HG02938 (cell line): Measurements from ENCODE around the gene CTRB1.

ENCODE experiments used
- ATAC-seq: cut with Tn5 transposase; IDR thresholded peaks from one replicate; pipeline ENCODE4 v1.9.1; 2021; ENCODE audit warnings: mild to moderate bottlenecking, moderate library complexity; ENCODE audit not compliant: unreplicated experiment

The CTRB1 gene

DNA sequence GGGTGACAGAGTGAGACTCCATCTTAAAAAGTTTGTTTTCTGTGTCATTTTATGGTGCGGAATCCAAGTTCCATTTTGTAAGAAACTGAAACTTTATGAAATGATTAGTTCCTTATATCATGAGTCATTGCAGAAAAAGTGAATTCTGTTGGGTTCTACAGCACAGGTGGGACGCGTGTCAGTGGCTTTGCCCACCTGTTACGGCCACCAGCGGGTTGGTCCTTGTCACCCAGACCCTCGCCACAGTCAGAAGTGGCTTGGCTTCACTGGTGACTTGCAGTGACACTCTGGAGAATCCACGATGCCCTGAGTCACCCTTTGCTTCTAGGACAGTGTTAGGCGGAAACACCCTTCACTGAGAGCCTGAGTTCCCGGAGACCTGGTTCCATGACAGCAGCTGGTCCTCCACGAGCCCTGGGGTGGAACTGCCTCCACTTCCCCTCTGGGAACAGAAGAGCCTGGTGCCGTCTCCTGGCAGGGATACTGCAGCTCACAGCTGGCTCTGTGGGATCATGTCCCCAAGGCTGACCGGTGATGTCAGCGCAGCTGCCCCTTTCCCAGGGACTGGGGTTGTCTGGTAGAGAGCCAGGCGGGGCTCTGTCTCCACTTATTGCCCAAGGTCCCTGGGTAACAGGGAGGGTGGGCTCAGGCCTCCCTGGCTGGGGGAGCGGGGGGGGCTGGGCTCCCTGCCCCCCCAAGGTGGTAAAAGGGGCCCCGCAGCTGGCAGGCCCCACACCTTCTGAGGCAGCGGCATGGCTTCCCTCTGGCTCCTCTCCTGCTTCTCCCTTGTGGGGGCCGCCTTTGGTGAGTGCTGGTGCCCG is at the start of gene CTRB1:
TSS of gene CTRB1 (plus strand) at position 733 of the 821 bp plus-strand sequence. CDS start at position 753, 20 bp downstream.
- peak; percentile 83 for ATAC-seq

DNA sequence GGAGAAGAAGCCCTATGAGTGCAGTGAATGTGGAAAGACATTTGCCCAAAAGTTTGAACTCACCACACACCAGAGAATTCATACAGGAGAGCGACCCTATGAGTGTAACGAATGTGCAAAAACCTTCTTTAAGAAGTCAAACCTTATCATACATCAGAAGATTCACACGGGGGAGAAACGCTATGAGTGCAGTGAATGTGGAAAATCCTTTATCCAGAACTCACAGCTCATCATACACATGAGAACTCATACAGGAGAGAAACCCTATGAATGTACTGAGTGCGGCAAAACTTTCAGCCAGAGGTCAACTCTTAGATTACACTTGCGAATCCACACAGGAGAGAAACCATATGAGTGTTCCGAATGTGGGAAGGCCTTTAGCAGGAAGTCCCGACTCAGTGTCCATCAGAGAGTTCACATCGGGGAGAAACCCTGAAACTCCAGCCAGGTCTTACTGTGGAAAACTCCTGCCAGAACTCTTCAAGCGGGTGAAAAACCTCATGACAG is 48.8 kb upstream of the CTRB1 start:
- ATAC-seq: no peak

DNA sequence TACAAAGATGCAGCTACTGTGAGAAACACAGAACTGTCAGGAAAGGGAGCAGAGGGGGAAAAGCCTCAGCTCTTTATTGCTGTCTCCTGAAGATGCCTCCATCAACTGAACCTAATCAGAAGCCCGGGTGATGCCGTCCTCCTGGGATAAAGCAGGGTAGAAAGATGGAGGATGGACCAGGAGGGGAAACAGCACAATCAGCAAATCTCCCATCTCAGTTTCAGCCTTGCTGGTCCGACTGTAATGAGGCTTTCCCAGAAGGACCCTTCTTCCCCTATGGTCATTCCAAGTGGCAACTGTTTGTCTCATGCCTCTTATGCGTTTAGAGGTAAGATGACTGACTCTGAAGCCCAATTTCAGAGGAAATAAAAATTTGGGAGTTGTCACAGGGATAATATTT is 46.2 kb upstream of the CTRB1 start:
- ATAC-seq: no peak

DNA sequence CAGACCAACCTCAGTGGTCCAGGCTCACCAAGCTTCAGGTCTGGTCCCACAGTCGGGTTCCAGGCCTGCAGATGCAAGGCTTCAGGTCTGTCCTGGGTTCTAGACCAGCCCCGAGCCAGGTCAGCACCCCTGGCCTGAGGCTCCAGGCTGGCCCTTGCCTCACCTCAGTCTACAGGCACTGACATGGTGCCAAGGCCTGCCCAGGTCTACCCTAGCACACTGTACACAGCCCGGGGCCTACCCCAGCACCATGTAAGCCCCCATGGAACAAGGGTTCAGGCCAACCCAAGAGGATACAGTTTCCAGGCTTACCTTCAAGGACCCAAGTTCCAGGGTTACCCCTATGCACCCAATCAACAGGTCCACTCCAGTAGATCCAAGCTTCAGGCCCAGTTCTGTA is 43.7 kb upstream of the CTRB1 start:
- no peak for ATAC-seq

DNA sequence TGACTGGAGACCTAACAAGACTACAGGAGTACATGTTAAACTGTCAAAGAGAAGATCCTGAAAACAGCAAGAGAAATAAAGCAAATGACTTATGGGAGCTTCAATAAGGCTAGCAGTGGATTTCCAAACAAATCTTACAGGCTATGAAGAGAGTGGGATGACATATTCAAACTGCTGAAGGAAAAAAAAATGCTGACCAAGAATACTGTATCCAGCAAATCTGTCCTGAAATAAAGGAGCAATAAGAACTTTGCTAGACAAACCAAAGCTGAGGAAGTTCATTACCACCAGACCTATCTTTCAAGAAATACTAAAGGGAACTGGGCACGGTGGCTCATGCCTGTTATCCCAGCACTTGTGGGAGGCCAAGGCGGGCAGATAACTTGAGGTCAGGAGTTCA is 41.9 kb upstream of the CTRB1 start:
- ATAC-seq: no peak

DNA sequence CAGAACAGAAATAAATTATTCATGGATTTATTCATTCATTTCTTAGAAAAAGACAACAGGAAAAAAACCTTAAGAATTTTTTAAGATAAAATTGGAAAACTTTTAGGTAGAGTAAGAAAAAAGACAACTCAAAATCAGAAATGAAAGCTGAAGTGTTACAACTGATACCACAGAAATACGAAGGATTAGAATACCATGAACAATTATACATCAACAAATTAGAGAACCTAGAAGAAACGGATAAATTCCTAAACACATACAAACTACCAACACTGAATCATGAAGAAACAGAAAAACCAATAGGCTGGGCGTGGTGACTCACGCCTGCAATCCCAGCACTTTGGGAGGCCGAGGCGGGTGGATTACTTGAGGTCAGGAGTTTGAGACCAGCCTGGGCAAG is 39.6 kb upstream of the CTRB1 start:
- no peak for ATAC-seq

DNA sequence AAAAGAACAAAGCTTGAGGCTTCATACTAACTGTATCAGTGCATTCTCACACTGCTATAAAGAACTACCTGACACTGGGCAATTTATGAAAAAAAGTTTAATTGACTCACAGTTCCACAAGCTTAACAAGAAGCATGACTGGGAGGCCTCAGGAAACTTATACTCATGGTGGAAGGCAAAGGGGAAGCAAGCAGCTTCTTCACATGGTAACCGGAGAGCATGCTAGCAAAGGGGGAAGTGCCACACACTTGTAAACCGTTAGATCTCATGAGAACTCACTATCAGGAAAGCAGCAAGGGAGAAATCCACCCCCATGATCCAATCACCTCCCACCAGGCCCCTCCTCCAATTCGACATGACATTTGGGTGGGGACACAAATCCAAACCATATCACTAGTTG is 37.2 kb upstream of the CTRB1 start:
- ATAC-seq: no peak

DNA sequence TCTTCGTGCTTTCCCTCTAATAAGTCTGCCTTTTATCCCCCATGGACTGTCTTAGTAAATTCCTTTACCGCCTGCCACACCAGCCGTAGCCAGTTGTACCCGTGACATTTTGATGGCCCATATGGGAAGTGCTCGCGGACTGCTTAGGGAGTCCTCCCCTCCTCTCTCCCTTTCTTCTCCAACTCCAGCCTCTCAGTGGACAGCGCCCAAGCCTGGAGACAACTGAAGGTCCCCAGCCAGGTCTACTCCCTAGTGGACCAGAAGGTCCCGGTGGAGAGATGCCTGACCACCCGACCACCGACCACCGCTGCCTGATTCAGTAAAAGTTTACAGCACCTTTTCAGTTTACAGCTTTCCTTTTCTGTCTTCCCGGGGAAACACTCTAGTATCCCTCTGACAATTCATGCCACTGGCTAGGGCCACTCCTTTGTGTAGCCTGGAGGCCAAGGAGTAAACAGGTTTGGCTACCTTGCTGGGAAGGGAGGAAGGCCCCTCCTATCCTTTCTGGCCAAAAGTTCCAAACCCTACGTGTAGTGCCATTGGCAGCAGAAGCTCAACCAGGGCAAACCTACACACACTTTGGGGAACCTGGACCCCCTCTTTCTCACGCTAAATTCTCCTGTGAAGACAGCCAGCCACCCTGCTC is 29.8 kb upstream of the CTRB1 start:
- ATAC-seq: no peak

DNA sequence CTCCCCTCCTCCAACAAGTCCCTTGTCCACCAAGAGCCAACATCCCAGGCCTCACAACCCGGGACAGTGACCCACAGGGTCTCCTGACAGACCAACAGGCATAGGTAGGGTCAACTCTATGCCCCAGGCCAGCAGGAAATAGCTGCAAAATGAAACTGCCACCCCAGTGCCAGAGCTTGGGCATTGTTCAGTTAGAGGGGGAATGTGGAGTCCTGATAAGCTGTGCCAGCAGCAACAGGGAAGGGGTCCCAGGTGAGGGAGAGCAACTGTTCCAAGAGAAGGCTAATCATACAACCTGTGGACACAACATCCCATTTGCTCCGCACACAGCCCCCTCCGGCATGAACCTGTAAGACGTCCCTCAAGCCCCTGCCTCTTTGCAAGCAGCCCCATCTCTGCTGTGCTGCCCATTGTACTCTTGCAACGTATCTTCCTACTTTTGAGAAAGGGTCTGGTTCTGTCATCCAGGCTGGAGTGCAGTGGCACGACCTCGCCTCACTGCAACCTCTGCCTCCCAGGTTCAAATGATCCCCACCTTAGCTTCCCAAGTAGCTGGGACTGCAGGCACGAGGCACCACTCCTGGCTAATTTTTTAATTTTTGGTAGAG is 29.0 kb upstream of the CTRB1 start:
- ATAC-seq: no peak

DNA sequence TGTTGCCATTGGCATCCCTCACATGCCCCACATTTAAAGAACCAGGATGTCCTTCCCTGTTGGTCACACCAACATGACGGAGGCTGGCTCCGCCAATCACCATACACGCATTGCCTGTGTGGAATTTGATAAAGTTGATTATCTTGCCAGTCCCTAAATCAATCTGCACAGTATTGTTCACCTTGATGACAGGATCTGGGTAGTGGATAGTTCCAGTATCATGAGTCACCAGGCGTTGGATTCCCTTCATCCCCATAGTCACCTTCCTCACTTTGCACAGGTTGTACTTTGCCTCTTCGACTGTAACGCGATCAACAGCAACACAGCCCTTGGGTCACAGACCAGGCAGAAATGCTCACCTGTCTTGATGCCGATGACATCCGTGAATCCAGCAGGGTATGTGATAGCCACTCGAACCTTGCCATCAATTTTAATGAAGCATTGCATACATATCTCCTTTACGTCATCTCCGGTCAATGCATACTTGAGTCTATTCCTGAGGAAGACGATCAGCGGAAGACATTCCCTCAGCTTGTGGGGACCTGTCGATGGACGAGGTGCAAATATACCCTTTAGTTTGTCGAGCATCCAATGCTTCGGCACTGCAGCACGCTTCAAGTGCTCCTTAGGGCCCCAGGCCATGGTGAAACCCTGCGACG is 26.1 kb upstream of the CTRB1 start:
- no peak for ATAC-seq

DNA sequence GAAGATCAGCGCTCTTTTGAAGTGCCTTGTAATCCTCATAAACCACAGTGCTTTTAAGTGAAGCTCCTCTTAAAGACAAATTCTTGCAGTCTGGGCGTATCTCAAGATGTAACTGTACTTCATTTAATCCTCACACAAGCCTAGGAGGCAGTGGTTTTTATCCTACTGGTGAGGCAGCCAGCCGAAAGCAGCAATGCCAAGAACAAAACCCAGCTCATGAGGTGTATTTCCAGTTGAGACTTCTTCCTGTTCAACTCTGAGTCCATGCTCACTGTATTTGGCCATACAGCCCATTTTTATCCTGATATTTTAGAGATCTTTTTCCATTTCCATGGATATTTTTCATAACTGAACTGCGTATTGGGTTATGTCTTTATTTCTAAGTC is 25.5 kb upstream of the CTRB1 start:
- ATAC-seq: no peak

DNA sequence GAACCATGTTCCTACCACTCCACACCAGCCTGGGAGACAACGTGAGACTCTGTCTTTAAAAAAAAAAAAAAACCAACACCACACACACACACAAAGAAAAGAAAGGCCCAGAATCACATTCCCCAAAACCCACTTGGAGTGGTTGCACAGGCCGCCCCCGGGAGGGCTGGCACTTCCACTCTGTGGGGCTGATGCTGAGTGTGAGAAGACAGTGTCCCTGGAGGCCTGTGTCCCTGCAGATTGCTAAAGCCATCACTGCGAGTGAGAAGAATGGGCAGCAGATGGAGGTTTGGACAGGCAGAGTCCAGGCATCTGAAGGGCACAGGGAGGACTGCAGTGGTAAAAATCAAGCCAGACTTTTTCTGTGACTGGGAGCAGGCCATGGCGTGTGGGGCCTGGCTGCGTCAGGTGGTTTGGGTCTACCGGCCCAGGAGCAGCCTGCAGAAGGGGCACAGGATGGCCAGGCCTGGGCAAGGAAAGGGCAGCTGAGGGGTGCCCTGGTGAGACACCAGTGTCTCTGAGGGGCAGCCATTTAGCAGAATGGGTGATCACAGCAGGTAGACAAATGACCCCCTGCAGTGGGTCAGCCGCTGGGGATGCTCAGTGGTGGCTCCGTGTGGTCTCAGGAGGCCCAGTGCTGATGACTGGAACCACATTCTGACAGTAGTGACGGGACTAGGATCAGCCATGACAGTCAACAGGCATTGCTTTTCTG is 24.9 kb upstream of the CTRB1 start:
- no peak for ATAC-seq

DNA sequence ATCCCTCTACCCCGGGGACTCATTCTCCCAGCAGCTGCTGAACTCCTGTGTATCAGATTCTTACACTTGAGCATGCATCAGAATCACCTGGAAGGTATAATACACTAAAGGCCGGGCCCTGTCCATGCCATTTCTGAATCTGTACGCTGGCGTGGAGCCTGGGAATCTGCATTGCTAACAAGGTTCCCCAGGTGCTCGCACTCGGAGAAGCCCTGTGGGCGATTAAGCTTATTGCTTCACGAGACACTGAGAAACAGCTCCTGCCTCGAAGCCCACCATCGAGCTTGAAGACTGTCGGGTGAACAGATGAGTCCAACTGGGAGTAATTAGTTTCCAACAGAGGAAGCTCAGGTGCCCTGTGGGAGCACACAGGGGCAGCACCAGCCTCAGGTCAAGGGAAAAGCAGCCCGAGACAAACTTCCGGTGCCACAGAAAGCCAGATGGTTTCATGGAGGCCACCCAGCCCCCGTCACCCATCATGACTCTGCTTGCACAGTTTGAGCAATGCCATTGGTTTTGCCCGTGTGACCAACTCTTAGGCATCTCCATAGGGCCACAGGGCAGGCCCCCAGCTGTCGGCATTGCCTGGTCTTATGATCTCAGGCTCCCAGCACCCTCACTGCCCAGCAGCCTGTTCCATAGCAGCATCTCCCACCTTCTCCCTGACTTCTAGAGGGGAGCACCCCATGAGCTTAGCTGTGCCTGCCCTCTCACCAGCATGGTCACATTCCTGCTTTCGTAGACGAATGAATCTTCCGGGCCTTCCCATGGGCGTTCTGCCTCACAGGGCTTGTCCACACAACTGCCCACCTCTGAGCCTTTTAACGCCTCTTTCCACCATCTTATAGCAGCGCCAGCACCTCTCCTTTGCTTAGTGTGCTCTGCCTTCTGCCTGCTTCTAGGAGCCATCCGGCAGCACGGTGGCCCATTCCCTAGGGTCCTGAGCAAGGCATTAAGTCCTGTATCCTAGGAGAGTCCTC is 22.7 kb upstream of the CTRB1 start:
- no peak for ATAC-seq

DNA sequence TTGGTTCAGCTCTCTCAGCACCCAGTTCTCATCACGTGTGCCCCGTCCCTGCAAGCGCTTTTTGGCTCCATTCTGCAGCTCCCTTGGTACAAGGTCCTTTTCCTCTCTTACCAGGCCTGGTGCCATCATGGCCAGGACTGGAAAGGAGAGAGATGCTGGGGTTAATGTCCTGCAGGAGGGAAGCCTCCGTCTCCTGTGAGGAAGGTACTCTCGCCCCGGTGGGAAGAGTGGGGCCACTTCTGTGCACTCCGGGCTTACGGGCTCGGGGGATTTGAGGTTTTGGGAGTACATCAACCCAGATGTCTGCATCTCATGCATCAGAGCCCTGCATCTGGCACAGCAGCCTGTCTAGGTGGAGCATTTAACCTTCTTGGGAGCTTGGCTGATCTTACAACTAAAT is 22.0 kb upstream of the CTRB1 start:
- no peak for ATAC-seq

DNA sequence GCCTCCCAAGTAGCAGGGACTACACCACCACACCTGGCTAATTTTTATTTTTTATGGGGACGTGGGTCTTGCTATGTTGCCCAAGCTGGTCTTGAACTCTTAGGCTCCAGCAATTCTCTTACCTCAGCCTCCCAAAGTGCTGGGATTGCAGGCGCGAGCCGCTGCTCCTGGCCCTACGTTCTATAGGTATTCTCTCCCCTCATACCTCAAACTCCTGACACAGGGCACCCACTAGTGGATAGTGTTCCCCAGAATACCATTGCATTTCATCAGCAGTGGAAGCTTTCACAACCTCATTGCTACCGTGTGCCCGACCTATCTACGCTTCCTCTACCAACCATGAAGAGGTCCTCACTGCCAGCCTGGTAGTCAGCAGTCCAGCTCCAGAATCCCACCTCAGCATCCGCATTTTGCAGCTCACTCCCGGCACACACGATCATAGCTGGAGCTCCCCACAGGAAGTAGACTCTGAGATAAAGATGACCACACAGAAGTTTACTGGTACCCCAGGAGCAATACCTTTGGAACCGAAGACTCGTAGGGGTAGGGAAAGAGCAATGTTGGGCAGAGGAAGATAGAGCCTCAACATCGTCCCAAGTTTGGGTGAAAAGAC is 21.2 kb upstream of the CTRB1 start:
- ATAC-seq: no peak

DNA sequence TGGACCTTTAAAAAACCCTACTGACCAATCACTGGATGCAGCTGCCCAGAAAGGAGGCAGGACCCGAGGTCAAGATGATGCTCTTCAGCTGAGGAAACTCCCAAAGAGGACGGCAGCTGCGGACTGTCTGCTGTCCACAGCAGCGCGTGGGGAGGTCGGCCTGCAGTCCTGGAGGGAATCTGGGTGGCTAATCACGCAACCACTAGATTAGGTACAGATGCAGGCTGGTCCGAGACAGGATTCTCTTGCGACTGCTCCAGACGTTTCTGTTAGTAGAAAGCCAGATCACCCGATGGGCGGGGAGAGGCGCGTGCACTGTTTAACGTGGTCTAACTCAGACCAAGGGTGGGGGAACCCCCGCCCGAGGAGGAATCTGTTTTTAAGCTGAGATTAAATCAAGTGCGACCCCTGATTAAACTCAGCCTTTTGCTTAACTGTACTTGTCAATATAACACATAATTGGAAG is 20.6 kb upstream of the CTRB1 start:
- no peak for ATAC-seq

DNA sequence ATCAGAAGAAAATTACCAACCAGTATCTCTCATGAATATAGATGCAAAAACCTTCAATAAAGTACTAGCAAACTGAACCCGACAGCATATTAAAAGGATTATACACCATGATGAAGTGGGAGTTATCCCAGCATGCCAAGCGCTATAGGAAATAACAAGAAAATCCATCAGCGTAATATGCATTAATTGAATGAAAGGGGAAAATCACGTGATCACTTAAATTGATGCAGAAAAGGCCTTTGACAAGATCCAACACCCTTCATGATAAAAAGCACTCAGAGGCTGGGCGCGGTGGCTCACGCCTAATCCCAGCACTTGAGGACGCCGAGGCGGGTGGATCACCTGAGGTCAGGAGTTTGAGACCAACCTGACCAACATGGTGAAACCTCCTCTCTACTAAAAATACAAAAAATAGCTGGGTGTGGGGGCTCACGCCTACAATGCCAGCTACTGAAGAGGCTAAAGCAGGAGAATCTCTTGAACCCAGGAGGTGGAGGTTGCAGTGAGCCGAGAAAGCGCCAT is 16.7 kb upstream of the CTRB1 start:
- no peak for ATAC-seq

DNA sequence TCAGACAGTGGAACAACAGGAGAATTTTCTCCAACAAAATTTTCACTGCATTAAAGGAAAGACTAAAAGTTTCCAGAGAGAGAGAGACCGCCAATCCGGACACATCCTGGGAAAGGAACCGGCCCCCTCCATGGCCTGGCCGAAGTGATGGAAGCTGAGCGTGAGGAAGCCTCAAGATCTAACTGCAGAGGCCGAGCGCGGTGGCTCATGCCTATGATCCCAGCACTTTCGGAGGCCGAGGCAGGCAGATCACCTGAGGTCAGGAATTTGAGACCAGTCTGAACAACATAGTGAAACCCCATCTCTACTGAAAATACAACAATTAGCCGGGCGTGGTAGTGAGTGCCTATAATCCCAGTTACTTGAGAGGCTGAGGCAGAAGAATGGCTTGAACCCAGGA is 15.7 kb upstream of the CTRB1 start:
- ATAC-seq: no peak
